GM12878 (cell line): ENCODE data around the gene LGALS13. TPM values are rescaled to one million over a fixed set of nuclear protein-coding genes. Genes with fewer than 3 reads are reported as not detected.

ENCODE experiments used
- ATAC-seq: fragments of 200-7000 bp; cut with Tn5 transposase; 3 replicates; pipeline ENCODE4 v1.9.1; 2020; ENCODE audit warnings: mild to moderate bottlenecking, moderate library complexity
- BruUV-seq: library from RNA; stranded (reverse); fragments of 400-500 nt; replicated peaks from 2 replicates; lab custom pipeline; 2021; lab: Mats Ljungman, UMichigan
- CTCF ChIA-PET: fragments of 300-600 bp; sonication (Branson Sonifier 250); formaldehyde crosslinking; extraction: SDS; loops from one replicate; lab custom pipeline; 2021; ENCODE audit warnings: inconsistent platforms; lab: Yijun Ruan, JAX
- POLR2A ChIA-PET: fragments of 350-600 bp; formaldehyde crosslinking; extraction: SDS; loops from one replicate; lab custom pipeline; 2021; ENCODE audit warnings: inconsistent platforms; lab: Charles Lee
- RAD21 ChIA-PET: fragments of 300-600 bp; sonication (Branson Sonifier 250); formaldehyde crosslinking; loops from one replicate; lab custom pipeline; 2023; ENCODE audit warnings: antibody characterized with exemption; ENCODE audit not compliant: unreplicated experiment; lab: Charles Lee
- SMC1A ChIA-PET: fragments of 300-600 bp; sonication (Branson Sonifier 250); formaldehyde crosslinking; loops from one replicate; lab custom pipeline; 2023; ENCODE audit not compliant: unreplicated experiment, uncharacterized antibody; lab: Charles Lee
- DNase-seq: peaks from one replicate; pipeline ENCODE4 v3.0.0-alpha.2; 2011; ENCODE audit warnings: low read depth, low spot score
- FAIRE-seq: peaks from 3 replicates; lab custom pipeline; 2011; peaks lifted over from hg19 to GRCh38; lab: Jason Lieb, UNC
- H2AFZ ChIP-seq: 2 replicates; pipeline ENCODE4 v1.6.0; 2011; ENCODE audit warnings: low read depth, low read length, control low read depth; ENCODE audit not compliant: control insufficient read depth
- H3K27ac ChIP-seq: 2 replicates; pipeline ENCODE4 v1.5.1; 2011; ENCODE audit warnings: control low read depth; ENCODE audit not compliant: control insufficient read depth, insufficient read depth
- H3K27me3 ChIP-seq, 2 experiments: replicated peaks in 1 of 2; 2 replicates each; pipeline versions ENCODE4 v1.6.0 to v1.6.1; 2011; ENCODE audit warnings: low read length in 1 of 2; ENCODE audit not compliant: control insufficient read depth in 2 of 2, insufficient read depth in 2 of 2
- H3K36me3 ChIP-seq, 2 experiments: 2 replicates each; pipeline ENCODE4 v1.5.1; 2011; ENCODE audit warnings: low read length in 1 of 2; ENCODE audit not compliant: control insufficient read depth in 2 of 2, insufficient read depth in 2 of 2
- H3K4me1 ChIP-seq: 2 replicates; pipeline ENCODE4 v1.6.1; 2011; ENCODE audit warnings: mild to moderate bottlenecking, low read length, moderate library complexity, mixed read lengths; ENCODE audit not compliant: control insufficient read depth, insufficient read depth
- H3K4me2 ChIP-seq: 2 replicates; pipeline ENCODE4 v1.6.0; 2011; ENCODE audit warnings: control low read depth; ENCODE audit not compliant: control insufficient read depth, insufficient read depth
- H3K4me3 ChIP-seq: fragments of 200-600 bp; sonication (generic); 2 replicates; pipeline ENCODE4 v1.5.1; 2016
- H3K79me2 ChIP-seq: 2 replicates; pipeline ENCODE4 v1.6.0; 2011; ENCODE audit warnings: low read length; ENCODE audit not compliant: control insufficient read depth, insufficient read depth
- H3K9ac ChIP-seq: 2 replicates; pipeline ENCODE4 v1.8.0; 2011; ENCODE audit warnings: low read length, control low read depth, mixed read lengths; ENCODE audit not compliant: control insufficient read depth, insufficient read depth
- H3K9me3 ChIP-seq: replicated peaks from 3 replicates; pipeline ENCODE4 v1.5.1; 2011; ENCODE audit warnings: mild to moderate bottlenecking, low read length; ENCODE audit not compliant: control insufficient read depth, insufficient read depth
- H4K20me1 ChIP-seq: 2 replicates; pipeline ENCODE4 v1.6.0; 2011; ENCODE audit not compliant: control insufficient read depth, insufficient read depth
- BCL3 ChIP-seq: IDR thresholded peaks from 2 replicates; pipeline ENCODE4 v1.6.1; 2011; ENCODE audit warnings: borderline replicate concordance, low read depth, mild to moderate bottlenecking, moderate library complexity, low read length; ENCODE audit not compliant: insufficient read depth, poor library complexity, severe bottlenecking
- CREB1 ChIP-seq: IDR thresholded peaks from 2 replicates; pipeline ENCODE4 v1.6.1; 2012; ENCODE audit warnings: low read depth, mild to moderate bottlenecking, inconsistent platforms
- ESRRA ChIP-seq: IDR thresholded peaks from 2 replicates; pipeline ENCODE4 v1.6.1; 2012; ENCODE audit warnings: mild to moderate bottlenecking, low read length, improper control_type of control experiment
- ETV6 ChIP-seq, 2 experiments: fragments of 450-650 bp in 1 of 2; IDR thresholded peaks in 1 of 2; conservative IDR thresholded peaks in 1 of 2; 2 replicates each; pipeline ENCODE4 v1.6.1; 2014; ENCODE audit warnings: antibody characterized with exemption in 1 of 2, borderline replicate concordance in 1 of 2, low read depth in 1 of 2, mild to moderate bottlenecking in 1 of 2, moderate library complexity in 1 of 2
- IKZF2 ChIP-seq, 2 experiments: fragments of 450-650 bp; IDR thresholded peaks; 2 replicates each; pipeline ENCODE4 v1.6.1; 2017; ENCODE audit warnings: mild to moderate bottlenecking in 2 of 2, moderate library complexity in 2 of 2
- JUNB ChIP-seq: IDR thresholded peaks from 2 replicates; pipeline ENCODE4 v1.6.1; 2016; ENCODE audit warnings: antibody characterized with exemption, mild to moderate bottlenecking
- JUND ChIP-seq: IDR thresholded peaks from 2 replicates; pipeline ENCODE4 v1.6.1; 2012; ENCODE audit warnings: low read depth, mild to moderate bottlenecking, low read length, improper control_type of control experiment, moderate library complexity
- POLR2AphosphoS5 ChIP-seq: IDR thresholded peaks from 2 replicates; pipeline ENCODE4 v1.6.1; 2011; ENCODE audit warnings: mild to moderate bottlenecking, low read length, inconsistent platforms
- SMARCA5 ChIP-seq: fragments of 450-650 bp; IDR thresholded peaks from 2 replicates; pipeline ENCODE4 v1.6.1; 2017; ENCODE audit warnings: mild to moderate bottlenecking
- SREBF2 ChIP-seq: IDR thresholded peaks from 2 replicates; pipeline ENCODE4 v1.6.1; 2012; ENCODE audit warnings: mild to moderate bottlenecking, low read length
- SRF ChIP-seq, 2 experiments: IDR thresholded peaks; 2 replicates each; pipeline ENCODE4 v1.6.1; 2011; ENCODE audit warnings: low read depth in 2 of 2, low read length in 2 of 2, mild to moderate bottlenecking in 1 of 2, moderate library complexity in 1 of 2
- USF2 ChIP-seq: IDR thresholded peaks from 2 replicates; pipeline ENCODE4 v1.6.1; 2011; ENCODE audit warnings: low read depth, low read length, improper control_type of control experiment, borderline replicate concordance
- WRNIP1 ChIP-seq: IDR thresholded peaks from 2 replicates; pipeline ENCODE4 v1.6.1; 2011; ENCODE audit warnings: low read depth, low read length, improper control_type of control experiment, borderline replicate concordance
- ZNF274 ChIP-seq: IDR thresholded peaks from one replicate; pipeline ENCODE4 v1.8.0; 2011; ENCODE audit not compliant: insufficient read length, insufficient read depth
- WGBS: methylation state at CpG from one replicate; pipeline ENCODE4 v1.1.6; 2016; ENCODE audit warnings: low lambda C conversion rate; ENCODE audit not compliant: insufficient replicate concordance, insufficient coverage; ENCODE audit errors: missing lambda C conversion rate; 5-methylcytosine and 5-hydroxymethylcytosine counted together
- in situ Hi-C: fragments of 300-500 bp; cut with MboI; formaldehyde crosslinking; loops from 9 replicates; pipeline ENCODE4 v1.14.3; 2018; ENCODE audit warnings: mixed read lengths
- intact Hi-C: fragments of 100-400 bp; cut with micrococcal nuclease; formaldehyde crosslinking; loops from one replicate; pipeline ENCODE4 v1.14.2; 2022; ENCODE audit not compliant: unreplicated experiment
- polyA plus RNA-seq, 11 experiments: library from polyadenylated mRNA; depleted of rRNA in 4 of 11; unstranded in 6 of 11; stranded (reverse) in 5 of 11; fragments of >200 nt; fragmentation: Nextera tagmentation in 4 of 11; fragmentation: Illumina TruSeq in 1 of 11; extraction: Ambion mirVana in 4 of 11; extraction: Trizol in 1 of 11; gene quantifications; 1 replicate in 1 of 11; 2 replicates in 10 of 11; pipeline versions ENCODE4 v1.2.1 to v1.2.3, GENCODE V29; 2011 to 2016; ENCODE audit warnings: inconsistent platforms in 2 of 11, missing spikeins in 2 of 11, low read depth in 1 of 11
- total RNA-seq, 4 experiments: library from RNA; depleted of rRNA in 3 of 4; stranded (reverse); fragments of >200 nt in 3 of 4; fragmentation: Illumina TruSeq in 1 of 4; extraction: Trizol in 1 of 4; gene quantifications; 2 replicates each; pipeline versions ENCODE4 v1.2.1 to v1.2.3, GENCODE V29; 2013 to 2021
- TF ChIP-seq, protein P1 (sequence below): fragments of 450-650 bp; IDR thresholded peaks from 2 replicates; pipeline ENCODE4 v1.6.1; 2017; ENCODE audit warnings: antibody characterized with exemption, mild to moderate bottlenecking, moderate library complexity

LGALS13 gene
- total and polyA plus RNA-seq, 10 of the 15 experiments (the other 5 are each of a cell fraction or from before 2014, with no cell fraction given) = not detected

DNA sequence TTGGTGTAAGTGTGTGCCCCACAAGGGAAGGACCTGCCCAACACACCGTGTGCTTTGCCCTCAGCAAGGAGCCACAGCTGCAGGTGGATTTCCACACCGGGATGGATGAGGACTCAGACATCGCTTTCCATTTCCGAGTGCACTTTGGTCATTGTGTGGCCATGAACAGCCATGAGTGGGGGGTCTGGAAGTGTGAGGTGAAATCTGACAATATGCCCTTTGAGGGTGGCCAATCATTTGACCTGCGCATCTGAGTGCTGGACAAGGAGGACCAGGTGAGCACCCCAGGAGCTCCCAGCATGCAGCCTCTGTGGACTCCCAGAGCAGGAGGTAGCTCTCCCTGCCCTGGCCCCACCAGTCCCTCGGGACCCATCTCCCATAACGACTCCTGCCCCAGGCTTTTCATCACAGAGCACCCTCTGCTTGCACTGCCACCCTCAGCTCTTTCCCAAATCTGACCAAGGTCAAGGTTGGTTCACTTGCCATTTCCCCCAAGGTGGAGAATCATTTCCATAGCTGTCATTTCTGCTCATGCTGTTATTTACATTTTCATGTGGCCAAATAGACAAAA, 49.2 kb upstream of the LGALS13 start (continued):
- TF ChIP-seq SMARCA5 = no peak
- TF ChIP-seq ESRRA = no peak
- TF ChIP-seq SRF (IDR thresholded peaks at IDR 0.05; ENCODE audit: low read depth in 2 of 2, low read length in 2 of 2) = no peak
- TF ChIP-seq ZNF274 = no peak
- no peak for TF ChIP-seq POLR2AphosphoS5
- TF ChIP-seq WRNIP1 = no peak
- TF ChIP-seq BCL3 = no peak
- no peak for TF ChIP-seq JUND
- no peak for TF ChIP-seq SREBF2
- TF ChIP-seq, all 136 proteins: peak for 0

GRCh38 chr19:39554701-39555311, 47.5 kb upstream of the LGALS13 start:
- no peak for ATAC-seq
- in situ Hi-C loops = loop anchor here (5.0 kb wide), 1 partner anchor 117 kb away; no protein-coding TSS in a partner anchor
- Histone ChIP-seq H3K4me1 (peaks cover 43% of the 10 kb centered on the region), H3K4me3 (no peak overlapping the region), H3K9me3 (no peaks in the 10 kb centered on the region; the same call in 2 of the 3 replicates), H3K4me2 (no peak overlapping the region), H4K20me1 (no peaks in the 10 kb centered on the region), H3K79me2 (no peaks in the 10 kb centered on the region), H3K9ac (no peak overlapping the region), H3K27me3 (no peaks in the 10 kb centered on the region), H2AFZ (no peak overlapping the region), H3K36me3 (no peaks in the 10 kb centered on the region), H3K27ac (no peak overlapping the region)
- CTCF ChIA-PET = interaction anchor here (0.6 to 15.0 kb wide), 4 partner anchors 120 to 433 kb away, joined by 3 to 248 read pairs (median 32); partner anchors contain the start of gene FBL
- SMC1A ChIA-PET = interaction anchor here (1.6 to 5.9 kb wide), 3 partner anchors 119 to 291 kb away, joined by 5 to 105 read pairs (median 16); partner anchors contain the start of gene FBL
- no peak for DNase-seq
- POLR2A ChIA-PET = no interaction called here
- BruUV-seq = no TSS peak
- WGBS = 43% methylated on average over 4 of the region's 4 CpGs
- intact Hi-C loops = no loop called here
- no peak for FAIRE-seq
- RAD21 ChIA-PET = interaction anchor here (1.1 to 5.8 kb wide), 2 partner anchors 119 to 534 kb away, joined by 3 to 105 read pairs; no protein-coding TSS in a partner anchor
- TF ChIP-seq CREB1 = no peak
- TF ChIP-seq JUNB = no peak
- TF ChIP-seq IKZF2 (IDR thresholded peaks at IDR 0.05) = no peak
- TF ChIP-seq, protein P1, sequence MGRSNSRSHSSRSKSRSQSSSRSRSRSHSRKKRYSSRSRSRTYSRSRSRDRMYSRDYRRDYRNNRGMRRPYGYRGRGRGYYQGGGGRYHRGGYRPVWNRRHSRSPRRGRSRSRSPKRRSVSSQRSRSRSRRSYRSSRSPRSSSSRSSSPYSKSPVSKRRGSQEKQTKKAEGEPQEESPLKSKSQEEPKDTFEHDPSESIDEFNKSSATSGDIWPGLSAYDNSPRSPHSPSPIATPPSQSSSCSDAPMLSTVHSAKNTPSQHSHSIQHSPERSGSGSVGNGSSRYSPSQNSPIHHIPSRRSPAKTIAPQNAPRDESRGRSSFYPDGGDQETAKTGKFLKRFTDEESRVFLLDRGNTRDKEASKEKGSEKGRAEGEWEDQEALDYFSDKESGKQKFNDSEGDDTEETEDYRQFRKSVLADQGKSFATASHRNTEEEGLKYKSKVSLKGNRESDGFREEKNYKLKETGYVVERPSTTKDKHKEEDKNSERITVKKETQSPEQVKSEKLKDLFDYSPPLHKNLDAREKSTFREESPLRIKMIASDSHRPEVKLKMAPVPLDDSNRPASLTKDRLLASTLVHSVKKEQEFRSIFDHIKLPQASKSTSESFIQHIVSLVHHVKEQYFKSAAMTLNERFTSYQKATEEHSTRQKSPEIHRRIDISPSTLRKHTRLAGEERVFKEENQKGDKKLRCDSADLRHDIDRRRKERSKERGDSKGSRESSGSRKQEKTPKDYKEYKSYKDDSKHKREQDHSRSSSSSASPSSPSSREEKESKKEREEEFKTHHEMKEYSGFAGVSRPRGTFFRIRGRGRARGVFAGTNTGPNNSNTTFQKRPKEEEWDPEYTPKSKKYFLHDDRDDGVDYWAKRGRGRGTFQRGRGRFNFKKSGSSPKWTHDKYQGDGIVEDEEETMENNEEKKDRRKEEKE = no peak
- no peak for TF ChIP-seq ETV6 (conservative IDR thresholded peaks at IDR 0.05 in 1 of 2, IDR thresholded peaks at IDR 0.05 in 1 of 2; ENCODE audit: borderline replicate concordance in 1 of 2, low read depth in 1 of 2)
- no peak for TF ChIP-seq USF2
